Measurements from ENCODE around the gene ZNF638. TPM values are rescaled to one million over a fixed set of nuclear protein-coding genes. Genes with fewer than 3 reads are reported as not detected.

ZNF638 gene
- total RNA-seq, 1 donor from 2014 or later, result 91.7 TPM

GRCh38 chr2:71388214-71388613, 56.6 kb downstream of the ZNF638 start:
- Histone ChIP-seq H3K27me3 (ENCODE audit: insufficient read depth, low read length) (no peaks in the 10 kb centered on the region), H3K4me3 (ENCODE audit: insufficient read depth, low read depth, low read length) (no peak overlapping the region), H3K79me2 (ENCODE audit: insufficient read depth, low read length) (no peaks in the 10 kb centered on the region), H3K36me3 (ENCODE audit: insufficient read depth, low read length) (peaks cover 25% of the 10 kb centered on the region), H3K9me3 (ENCODE audit: insufficient read depth, low read depth, low read length) (no peaks in the 10 kb centered on the region), H2AFZ (ENCODE audit: low read depth, low read length) (no peak overlapping the region), H3K4me1 (ENCODE audit: insufficient read depth, low read length) (peaks cover 3% of the 10 kb centered on the region), H3K4me2 (ENCODE audit: low read length) (no peak overlapping the region), H3K9ac (ENCODE audit: low read length) (no peak overlapping the region), H4K20me1 (ENCODE audit: insufficient read depth, low read length) (peaks cover 8% of the 10 kb centered on the region), H3K27ac (ENCODE audit: low read depth, low read length) (no peak overlapping the region)
- Mint-ChIP-seq H3K27ac (ENCODE audit: unreplicated experiment) (no peak overlapping the region), H3K4me1 (ENCODE audit: low read depth, unreplicated experiment) (peaks cover 14% of the 10 kb centered on the region), H3K36me3 (ENCODE audit: low read depth, unreplicated experiment) (peaks cover 29% of the 10 kb centered on the region), H3K4me3 (ENCODE audit: unreplicated experiment) (no peak overlapping the region), H3K27me3 (ENCODE audit: low read depth, unreplicated experiment) (no peaks in the 10 kb centered on the region), H3K9me3 (ENCODE audit: unreplicated experiment) (no peaks in the 10 kb centered on the region)
- FAIRE-seq, result no peak
- no peak for DNase-seq (ENCODE audit: low read depth)
- TF ChIP-seq EZH2 (IDR thresholded peaks at IDR 0.05; ENCODE audit: insufficient read depth, low read length) (no peak), CTCF (IDR thresholded peaks at IDR 0.05; ENCODE audit: insufficient read depth, low read depth, low read length) (no peak)

- DNase-seq (ENCODE audit: low read depth) (no peak), FAIRE-seq (no peak)
- H3K36me3 ChIP-seq (ENCODE audit: insufficient read depth, low read length), result peaks cover 36% of the 10 kb centered on the region
- no peak overlapping the region for H3K4me2 ChIP-seq (ENCODE audit: low read length)
- H3K4me1 ChIP-seq (ENCODE audit: insufficient read depth, low read length), result peaks cover 3% of the 10 kb centered on the region
- no peak overlapping the region for H3K27ac ChIP-seq (ENCODE audit: low read depth, low read length)
- H3K9ac ChIP-seq (ENCODE audit: low read length), result no peak overlapping the region
- H2AFZ ChIP-seq (ENCODE audit: low read depth, low read length), result no peak overlapping the region
- Mint-ChIP-seq H3K4me3 (ENCODE audit: unreplicated experiment) (no peak overlapping the region), H3K27ac (ENCODE audit: unreplicated experiment) (peak overlapping the region; percentile 41), H3K9me3 (ENCODE audit: unreplicated experiment) (no peaks in the 10 kb centered on the region), H3K27me3 (ENCODE audit: low read depth, unreplicated experiment) (no peaks in the 10 kb centered on the region), H3K36me3 (ENCODE audit: low read depth, unreplicated experiment) (peaks cover 31% of the 10 kb centered on the region), H3K4me1 (ENCODE audit: low read depth, unreplicated experiment) (peaks cover 7% of the 10 kb centered on the region)
- H3K4me3 ChIP-seq (ENCODE audit: insufficient read depth, low read depth, low read length), result no peak overlapping the region
- no peaks in the 10 kb centered on the region for H3K9me3 ChIP-seq (ENCODE audit: insufficient read depth, low read depth, low read length)
- no peaks in the 10 kb centered on the region for H3K27me3 ChIP-seq (ENCODE audit: insufficient read depth, low read length)
- H3K79me2 ChIP-seq (ENCODE audit: insufficient read depth, low read length), result no peaks in the 10 kb centered on the region
- H4K20me1 ChIP-seq (ENCODE audit: insufficient read depth, low read length), result peaks cover 8% of the 10 kb centered on the region
- TF ChIP-seq EZH2 (IDR thresholded peaks at IDR 0.05; ENCODE audit: insufficient read depth, low read length) (no peak), CTCF (IDR thresholded peaks at IDR 0.05; ENCODE audit: insufficient read depth, low read depth, low read length) (no peak)
Observed at GRCh38 chr2:71389384-71390072, 57.9 kb downstream of the ZNF638 start.

GRCh38 chr2:71393216-71393615, 61.6 kb downstream of the ZNF638 start:
- Histone ChIP-seq H3K36me3 (ENCODE audit: insufficient read depth, low read length) (peaks cover 38% of the 10 kb centered on the region), H3K9ac (ENCODE audit: low read length) (no peak overlapping the region), H3K4me1 (ENCODE audit: insufficient read depth, low read length) (no peaks in the 10 kb centered on the region), H3K9me3 (ENCODE audit: insufficient read depth, low read depth, low read length) (no peaks in the 10 kb centered on the region), H3K4me3 (ENCODE audit: insufficient read depth, low read depth, low read length) (no peak overlapping the region), H3K4me2 (ENCODE audit: low read length) (no peak overlapping the region), H3K27me3 (ENCODE audit: insufficient read depth, low read length) (no peaks in the 10 kb centered on the region), H3K79me2 (ENCODE audit: insufficient read depth, low read length) (no peaks in the 10 kb centered on the region), H3K27ac (ENCODE audit: low read depth, low read length) (no peak overlapping the region), H4K20me1 (ENCODE audit: insufficient read depth, low read length) (peaks cover 8% of the 10 kb centered on the region), H2AFZ (ENCODE audit: low read depth, low read length) (no peak overlapping the region)
- Mint-ChIP-seq H3K36me3 (ENCODE audit: low read depth, unreplicated experiment) (peaks cover 31% of the 10 kb centered on the region), H3K27ac (ENCODE audit: unreplicated experiment) (no peak overlapping the region), H3K27me3 (ENCODE audit: low read depth, unreplicated experiment) (no peaks in the 10 kb centered on the region), H3K4me3 (ENCODE audit: unreplicated experiment) (no peak overlapping the region), H3K9me3 (ENCODE audit: unreplicated experiment) (no peaks in the 10 kb centered on the region), H3K4me1 (ENCODE audit: low read depth, unreplicated experiment) (peaks cover 1% of the 10 kb centered on the region)
- DNase-seq (ENCODE audit: low read depth) (no peak), FAIRE-seq (no peak)
- TF ChIP-seq EZH2 (IDR thresholded peaks at IDR 0.05; ENCODE audit: insufficient read depth, low read length), result no peak
- TF ChIP-seq CTCF (IDR thresholded peaks at IDR 0.05; ENCODE audit: insufficient read depth, low read depth, low read length), result no peak
